GM21825 (cell line): ENCODE measurements around the gene MMS22L.
"Not testable (repeated sequence)": the region's sequence is repeated elsewhere in the genome, so short reads cannot be mapped to it uniquely, and the experiment has no call there.

Source experiments
- ATAC-seq: cut with Tn5 transposase; IDR thresholded peaks from one replicate; pipeline ENCODE4 v1.9.1; 2021; ENCODE audit warnings: mild to moderate bottlenecking, moderate library complexity; ENCODE audit not compliant: unreplicated experiment

MMS22L gene

GRCh38 chr6:97231911-97232310 lies 51.1 kb downstream of the MMS22L start:
- no peak for ATAC-seq

- ATAC-seq = no peak
Observed at GRCh38 chr6:97222903-97223302, 60.1 kb downstream of the MMS22L start.

- ATAC-seq = no peak
Observed at GRCh38 chr6:97218912-97219311, 64.1 kb downstream of the MMS22L start.

- ATAC-seq = no peak
Observed at GRCh38 chr6:97215157-97215769, 67.8 kb downstream of the MMS22L start.

- no peak for ATAC-seq
Observed at GRCh38 chr6:97214671-97215070, 68.3 kb downstream of the MMS22L start.

GRCh38 chr6:97207383-97207782 lies 75.6 kb downstream of the MMS22L start:
- no peak for ATAC-seq

GRCh38 chr6:97205966-97206365 lies 77.0 kb downstream of the MMS22L start:
- no peak for ATAC-seq

GRCh38 chr6:97203343-97203742 lies 79.7 kb downstream of the MMS22L start:
- no peak for ATAC-seq

GRCh38 chr6:97198046-97198565 lies 84.9 kb downstream of the MMS22L start:
- no peak for ATAC-seq

GRCh38 chr6:97195117-97195516 lies 87.9 kb downstream of the MMS22L start:
- no peak for ATAC-seq

- no peak for ATAC-seq
Observed at GRCh38 chr6:97189767-97190166, 93.2 kb downstream of the MMS22L start.

GRCh38 chr6:97187951-97188350 lies 95.1 kb downstream of the MMS22L start:
- no peak for ATAC-seq

- peak; percentile 84 for ATAC-seq
Observed at GRCh38 chr6:97186416-97186999, 96.5 kb downstream of the MMS22L start.

GRCh38 chr6:97177905-97178304 lies 105.1 kb downstream of the MMS22L start:
- ATAC-seq = no peak

- ATAC-seq = no peak
Observed at GRCh38 chr6:97176468-97176867, 106.5 kb downstream of the MMS22L start.

- ATAC-seq = no peak
Observed at GRCh38 chr6:97175806-97176205, 107.2 kb downstream of the MMS22L start.

- ATAC-seq = no peak
Observed at GRCh38 chr6:97174471-97174870, 108.5 kb downstream of the MMS22L start.

GRCh38 chr6:97160280-97160679 lies 122.7 kb downstream of the MMS22L start:
- no peak for ATAC-seq

- ATAC-seq = not testable (repeated sequence)
Observed at GRCh38 chr6:97155447-97155846, 127.6 kb downstream of the MMS22L start.

- no peak for ATAC-seq
Observed at GRCh38 chr6:97154015-97154414, 129.0 kb downstream of the MMS22L start.

- no peak for ATAC-seq
Observed at GRCh38 chr6:97151601-97152000, 131.4 kb downstream of the MMS22L start.

GRCh38 chr6:97150932-97151331 lies 132.1 kb downstream of the MMS22L start:
- ATAC-seq = no peak

GRCh38 chr6:97147421-97147820 lies 135.6 kb downstream of the MMS22L start:
- ATAC-seq = no peak
